ENCODE results near the gene PHLPP1. TPM values are rescaled to one million over a fixed set of nuclear protein-coding genes. Genes with fewer than 3 reads are reported as not detected.

Gene PHLPP1
- total and polyA plus RNA-seq, 2 experiments from 2014 or later = 15.7 to 73.6 TPM

DNA sequence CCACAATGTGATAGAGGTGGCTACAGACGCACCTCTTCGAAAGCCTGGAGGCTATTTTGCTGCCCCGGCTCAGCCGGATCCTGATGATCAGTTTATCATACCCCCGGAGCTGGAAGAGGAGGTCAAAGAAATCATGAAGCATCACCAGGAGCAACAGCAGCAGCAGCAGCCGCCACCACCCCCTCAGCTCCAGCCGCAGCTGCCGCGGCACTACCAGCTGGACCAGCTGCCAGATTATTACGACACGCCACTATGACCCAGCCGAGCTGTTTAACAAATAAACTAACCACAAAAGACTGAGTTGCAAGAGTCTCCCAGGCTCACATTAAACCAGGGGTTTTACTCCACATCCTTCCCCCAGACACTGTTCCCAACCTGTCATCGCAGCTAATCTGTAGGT, 263.8 kb downstream of the PHLPP1 start:
- H3K79me2 ChIP-seq (replicated peaks; ENCODE audit: insufficient read depth) = no peaks in the 10 kb centered on the region
- no peak overlapping the region; the same call in 1 of the 2 replicates for H3K27ac Mint-ChIP-seq
- peaks cover 27% of the 10 kb centered on the region for H3K4me1 Mint-ChIP-seq
- peaks cover 61% of the 10 kb centered on the region for H3K36me3 Mint-ChIP-seq (ENCODE audit: low read depth)
- DNase-seq (ENCODE audit: low spot score) (no peak), ATAC-seq (no peak)
- no peaks in the 10 kb centered on the region for H3K27me3 ChIP-seq (ENCODE audit: insufficient read depth)
- no peak overlapping the region for H3K4me2 ChIP-seq
- H3K27me3 Mint-ChIP-seq (ENCODE audit: insufficient read depth, low read depth, poor library complexity) = peaks cover 13% of the 10 kb centered on the region
- H3K4me3 ChIP-seq = no peak overlapping the region
- H4K20me1 ChIP-seq (replicated peaks; ENCODE audit: insufficient read depth) = peaks cover 7% of the 10 kb centered on the region; the same call in 1 of the 2 replicates
- H3K4me3 Mint-ChIP-seq = no peak overlapping the region
- no peak overlapping the region for H2AFZ ChIP-seq
- TF ChIP-seq, protein P1, sequence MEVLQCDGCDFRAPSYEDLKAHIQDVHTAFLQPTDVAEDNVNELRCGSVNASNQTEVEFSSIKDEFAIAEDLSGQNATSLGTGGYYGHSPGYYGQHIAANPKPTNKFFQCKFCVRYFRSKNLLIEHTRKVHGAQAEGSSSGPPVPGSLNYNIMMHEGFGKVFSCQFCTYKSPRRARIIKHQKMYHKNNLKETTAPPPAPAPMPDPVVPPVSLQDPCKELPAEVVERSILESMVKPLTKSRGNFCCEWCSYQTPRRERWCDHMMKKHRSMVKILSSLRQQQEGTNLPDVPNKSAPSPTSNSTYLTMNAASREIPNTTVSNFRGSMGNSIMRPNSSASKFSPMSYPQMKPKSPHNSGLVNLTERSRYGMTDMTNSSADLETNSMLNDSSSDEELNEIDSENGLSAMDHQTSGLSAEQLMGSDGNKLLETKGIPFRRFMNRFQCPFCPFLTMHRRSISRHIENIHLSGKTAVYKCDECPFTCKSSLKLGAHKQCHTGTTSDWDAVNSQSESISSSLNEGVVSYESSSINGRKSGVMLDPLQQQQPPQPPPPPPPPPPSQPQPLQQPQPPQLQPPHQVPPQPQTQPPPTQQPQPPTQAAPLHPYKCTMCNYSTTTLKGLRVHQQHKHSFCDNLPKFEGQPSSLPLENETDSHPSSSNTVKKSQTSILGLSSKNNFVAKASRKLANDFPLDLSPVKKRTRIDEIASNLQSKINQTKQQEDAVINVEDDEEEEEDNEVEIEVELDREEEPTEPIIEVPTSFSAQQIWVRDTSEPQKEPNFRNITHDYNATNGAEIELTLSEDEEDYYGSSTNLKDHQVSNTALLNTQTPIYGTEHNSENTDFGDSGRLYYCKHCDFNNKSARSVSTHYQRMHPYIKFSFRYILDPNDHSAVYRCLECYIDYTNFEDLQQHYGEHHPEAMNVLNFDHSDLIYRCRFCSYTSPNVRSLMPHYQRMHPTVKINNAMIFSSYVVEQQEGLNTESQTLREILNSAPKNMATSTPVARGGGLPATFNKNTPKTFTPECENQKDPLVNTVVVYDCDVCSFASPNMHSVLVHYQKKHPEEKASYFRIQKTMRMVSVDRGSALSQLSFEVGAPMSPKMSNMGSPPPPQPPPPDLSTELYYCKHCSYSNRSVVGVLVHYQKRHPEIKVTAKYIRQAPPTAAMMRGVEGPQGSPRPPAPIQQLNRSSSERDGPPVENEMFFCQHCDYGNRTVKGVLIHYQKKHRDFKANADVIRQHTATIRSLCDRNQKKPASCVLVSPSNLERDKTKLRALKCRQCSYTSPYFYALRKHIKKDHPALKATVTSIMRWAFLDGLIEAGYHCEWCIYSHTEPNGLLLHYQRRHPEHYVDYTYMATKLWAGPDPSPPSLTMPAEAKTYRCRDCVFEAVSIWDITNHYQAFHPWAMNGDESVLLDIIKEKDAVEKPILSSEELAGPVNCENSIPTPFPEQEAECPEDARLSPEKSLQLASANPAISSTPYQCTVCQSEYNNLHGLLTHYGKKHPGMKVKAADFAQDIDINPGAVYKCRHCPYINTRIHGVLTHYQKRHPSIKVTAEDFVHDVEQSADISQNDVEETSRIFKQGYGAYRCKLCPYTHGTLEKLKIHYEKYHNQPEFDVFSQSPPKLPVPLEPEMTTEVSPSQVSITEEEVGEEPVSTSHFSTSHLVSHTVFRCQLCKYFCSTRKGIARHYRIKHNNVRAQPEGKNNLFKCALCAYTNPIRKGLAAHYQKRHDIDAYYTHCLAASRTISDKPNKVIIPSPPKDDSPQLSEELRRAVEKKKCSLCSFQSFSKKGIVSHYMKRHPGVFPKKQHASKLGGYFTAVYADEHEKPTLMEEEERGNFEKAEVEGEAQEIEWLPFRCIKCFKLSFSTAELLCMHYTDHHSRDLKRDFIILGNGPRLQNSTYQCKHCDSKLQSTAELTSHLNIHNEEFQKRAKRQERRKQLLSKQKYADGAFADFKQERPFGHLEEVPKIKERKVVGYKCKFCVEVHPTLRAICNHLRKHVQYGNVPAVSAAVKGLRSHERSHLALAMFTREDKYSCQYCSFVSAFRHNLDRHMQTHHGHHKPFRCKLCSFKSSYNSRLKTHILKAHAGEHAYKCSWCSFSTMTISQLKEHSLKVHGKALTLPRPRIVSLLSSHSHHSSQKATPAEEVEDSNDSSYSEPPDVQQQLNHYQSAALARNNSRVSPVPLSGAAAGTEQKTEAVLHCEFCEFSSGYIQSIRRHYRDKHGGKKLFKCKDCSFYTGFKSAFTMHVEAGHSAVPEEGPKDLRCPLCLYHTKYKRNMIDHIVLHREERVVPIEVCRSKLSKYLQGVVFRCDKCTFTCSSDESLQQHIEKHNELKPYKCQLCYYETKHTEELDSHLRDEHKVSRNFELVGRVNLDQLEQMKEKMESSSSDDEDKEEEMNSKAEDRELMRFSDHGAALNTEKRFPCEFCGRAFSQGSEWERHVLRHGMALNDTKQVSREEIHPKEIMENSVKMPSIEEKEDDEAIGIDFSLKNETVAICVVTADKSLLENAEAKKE (CRISPR knock-in tag; IDR thresholded peaks at IDR 0.05) = no peak
- no peak for TF ChIP-seq CREB1 (CRISPR knock-in tag; IDR thresholded peaks at IDR 0.05; ENCODE audit: low read depth)
- no peak for TF ChIP-seq EZH2 (IDR thresholded peaks at IDR 0.05; ENCODE audit: low read depth, unreplicated experiment)
- TF ChIP-seq, protein P2, sequence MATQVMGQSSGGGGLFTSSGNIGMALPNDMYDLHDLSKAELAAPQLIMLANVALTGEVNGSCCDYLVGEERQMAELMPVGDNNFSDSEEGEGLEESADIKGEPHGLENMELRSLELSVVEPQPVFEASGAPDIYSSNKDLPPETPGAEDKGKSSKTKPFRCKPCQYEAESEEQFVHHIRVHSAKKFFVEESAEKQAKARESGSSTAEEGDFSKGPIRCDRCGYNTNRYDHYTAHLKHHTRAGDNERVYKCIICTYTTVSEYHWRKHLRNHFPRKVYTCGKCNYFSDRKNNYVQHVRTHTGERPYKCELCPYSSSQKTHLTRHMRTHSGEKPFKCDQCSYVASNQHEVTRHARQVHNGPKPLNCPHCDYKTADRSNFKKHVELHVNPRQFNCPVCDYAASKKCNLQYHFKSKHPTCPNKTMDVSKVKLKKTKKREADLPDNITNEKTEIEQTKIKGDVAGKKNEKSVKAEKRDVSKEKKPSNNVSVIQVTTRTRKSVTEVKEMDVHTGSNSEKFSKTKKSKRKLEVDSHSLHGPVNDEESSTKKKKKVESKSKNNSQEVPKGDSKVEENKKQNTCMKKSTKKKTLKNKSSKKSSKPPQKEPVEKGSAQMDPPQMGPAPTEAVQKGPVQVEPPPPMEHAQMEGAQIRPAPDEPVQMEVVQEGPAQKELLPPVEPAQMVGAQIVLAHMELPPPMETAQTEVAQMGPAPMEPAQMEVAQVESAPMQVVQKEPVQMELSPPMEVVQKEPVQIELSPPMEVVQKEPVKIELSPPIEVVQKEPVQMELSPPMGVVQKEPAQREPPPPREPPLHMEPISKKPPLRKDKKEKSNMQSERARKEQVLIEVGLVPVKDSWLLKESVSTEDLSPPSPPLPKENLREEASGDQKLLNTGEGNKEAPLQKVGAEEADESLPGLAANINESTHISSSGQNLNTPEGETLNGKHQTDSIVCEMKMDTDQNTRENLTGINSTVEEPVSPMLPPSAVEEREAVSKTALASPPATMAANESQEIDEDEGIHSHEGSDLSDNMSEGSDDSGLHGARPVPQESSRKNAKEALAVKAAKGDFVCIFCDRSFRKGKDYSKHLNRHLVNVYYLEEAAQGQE (IDR thresholded peaks at IDR 0.05; ENCODE audit: unreplicated experiment) = no peak
- TF ChIP-seq, protein P3, sequence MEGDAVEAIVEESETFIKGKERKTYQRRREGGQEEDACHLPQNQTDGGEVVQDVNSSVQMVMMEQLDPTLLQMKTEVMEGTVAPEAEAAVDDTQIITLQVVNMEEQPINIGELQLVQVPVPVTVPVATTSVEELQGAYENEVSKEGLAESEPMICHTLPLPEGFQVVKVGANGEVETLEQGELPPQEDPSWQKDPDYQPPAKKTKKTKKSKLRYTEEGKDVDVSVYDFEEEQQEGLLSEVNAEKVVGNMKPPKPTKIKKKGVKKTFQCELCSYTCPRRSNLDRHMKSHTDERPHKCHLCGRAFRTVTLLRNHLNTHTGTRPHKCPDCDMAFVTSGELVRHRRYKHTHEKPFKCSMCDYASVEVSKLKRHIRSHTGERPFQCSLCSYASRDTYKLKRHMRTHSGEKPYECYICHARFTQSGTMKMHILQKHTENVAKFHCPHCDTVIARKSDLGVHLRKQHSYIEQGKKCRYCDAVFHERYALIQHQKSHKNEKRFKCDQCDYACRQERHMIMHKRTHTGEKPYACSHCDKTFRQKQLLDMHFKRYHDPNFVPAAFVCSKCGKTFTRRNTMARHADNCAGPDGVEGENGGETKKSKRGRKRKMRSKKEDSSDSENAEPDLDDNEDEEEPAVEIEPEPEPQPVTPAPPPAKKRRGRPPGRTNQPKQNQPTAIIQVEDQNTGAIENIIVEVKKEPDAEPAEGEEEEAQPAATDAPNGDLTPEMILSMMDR (conservative IDR thresholded peaks at IDR 0.05; ENCODE audit: low read depth in 2 of 2) = no peak
- TF ChIP-seq NANOG (IDR thresholded peaks at IDR 0.05; ENCODE audit: borderline replicate concordance) = no peak
- TF ChIP-seq JUNB (IDR thresholded peaks at IDR 0.05; ENCODE audit: unreplicated experiment) = no peak
- TF ChIP-seq ZNF331 (CRISPR knock-in tag; IDR thresholded peaks at IDR 0.05; ENCODE audit: low read depth) = no peak
- no peak for TF ChIP-seq POLR2AphosphoS5 (IDR thresholded peaks at IDR 0.05; ENCODE audit: low read depth)
- TF ChIP-seq, protein P4, sequence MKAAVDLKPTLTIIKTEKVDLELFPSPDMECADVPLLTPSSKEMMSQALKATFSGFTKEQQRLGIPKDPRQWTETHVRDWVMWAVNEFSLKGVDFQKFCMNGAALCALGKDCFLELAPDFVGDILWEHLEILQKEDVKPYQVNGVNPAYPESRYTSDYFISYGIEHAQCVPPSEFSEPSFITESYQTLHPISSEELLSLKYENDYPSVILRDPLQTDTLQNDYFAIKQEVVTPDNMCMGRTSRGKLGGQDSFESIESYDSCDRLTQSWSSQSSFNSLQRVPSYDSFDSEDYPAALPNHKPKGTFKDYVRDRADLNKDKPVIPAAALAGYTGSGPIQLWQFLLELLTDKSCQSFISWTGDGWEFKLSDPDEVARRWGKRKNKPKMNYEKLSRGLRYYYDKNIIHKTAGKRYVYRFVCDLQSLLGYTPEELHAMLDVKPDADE (IDR thresholded peaks at IDR 0.05) = no peak
- no peak for TF ChIP-seq EZH2phosphoT487 (IDR thresholded peaks at IDR 0.05; ENCODE audit: unreplicated experiment)
- H3K27ac ChIP-seq (ENCODE audit: low read depth) = no peak overlapping the region
- H3K9me3 Mint-ChIP-seq = no peaks in the 10 kb centered on the region
- no peaks in the 10 kb centered on the region for H3K4me1 ChIP-seq (ENCODE audit: insufficient read depth)
- H3F3A ChIP-seq (replicated peaks; ENCODE audit: low read depth) = 0 out of 2 replicates have a peak, but pooled peaks cover 4% of the 10 kb centered on the region
- peaks cover 22% of the 10 kb centered on the region for H3K36me3 ChIP-seq (ENCODE audit: insufficient read depth)
- H3K9me2 ChIP-seq (ENCODE audit: insufficient read depth) = no peaks in the 10 kb centered on the region
